ENCODE results near the gene CIAO3. TPM values are rescaled to one million over a fixed set of nuclear protein-coding genes. Genes with fewer than 3 reads are reported as not detected.

Gene CIAO3
- total RNA-seq, 1 donor from 2014 or later = 19.3 TPM

GRCh38 chr16:680967-681745 is 59.6 kb downstream of the CIAO3 start:
- TF ChIP-seq, protein P1, sequence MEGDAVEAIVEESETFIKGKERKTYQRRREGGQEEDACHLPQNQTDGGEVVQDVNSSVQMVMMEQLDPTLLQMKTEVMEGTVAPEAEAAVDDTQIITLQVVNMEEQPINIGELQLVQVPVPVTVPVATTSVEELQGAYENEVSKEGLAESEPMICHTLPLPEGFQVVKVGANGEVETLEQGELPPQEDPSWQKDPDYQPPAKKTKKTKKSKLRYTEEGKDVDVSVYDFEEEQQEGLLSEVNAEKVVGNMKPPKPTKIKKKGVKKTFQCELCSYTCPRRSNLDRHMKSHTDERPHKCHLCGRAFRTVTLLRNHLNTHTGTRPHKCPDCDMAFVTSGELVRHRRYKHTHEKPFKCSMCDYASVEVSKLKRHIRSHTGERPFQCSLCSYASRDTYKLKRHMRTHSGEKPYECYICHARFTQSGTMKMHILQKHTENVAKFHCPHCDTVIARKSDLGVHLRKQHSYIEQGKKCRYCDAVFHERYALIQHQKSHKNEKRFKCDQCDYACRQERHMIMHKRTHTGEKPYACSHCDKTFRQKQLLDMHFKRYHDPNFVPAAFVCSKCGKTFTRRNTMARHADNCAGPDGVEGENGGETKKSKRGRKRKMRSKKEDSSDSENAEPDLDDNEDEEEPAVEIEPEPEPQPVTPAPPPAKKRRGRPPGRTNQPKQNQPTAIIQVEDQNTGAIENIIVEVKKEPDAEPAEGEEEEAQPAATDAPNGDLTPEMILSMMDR (conservative IDR thresholded peaks at IDR 0.05; ENCODE audit: low read depth, low read length) = no peak
- H3K4me3 ChIP-seq (ENCODE audit: low read depth, low read length) = peak overlapping the region; percentile 84
- no peak for DNase-seq (ENCODE audit: low read depth)

DNA sequence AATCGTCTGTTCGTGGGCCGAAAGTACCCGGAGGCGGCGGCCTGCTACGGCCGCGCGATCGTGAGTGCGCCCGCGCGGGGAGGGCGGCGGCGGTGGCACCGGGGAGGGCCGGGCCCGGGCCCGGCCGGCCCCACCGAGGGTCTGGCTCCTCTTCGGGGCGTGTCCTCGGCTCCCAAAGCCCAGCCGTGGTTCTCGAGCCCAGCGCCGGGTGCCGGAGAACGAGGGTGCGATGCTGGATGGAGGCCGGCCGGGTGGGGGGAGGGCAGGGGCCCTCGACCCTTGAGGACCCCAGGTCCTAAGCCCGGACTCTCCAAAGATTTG is 60.2 kb downstream of the CIAO3 start:
- peak overlapping the region; percentile 84 for H3K4me3 ChIP-seq (ENCODE audit: low read depth, low read length)
- no peak for DNase-seq (ENCODE audit: low read depth)
- TF ChIP-seq, protein P1 (conservative IDR thresholded peaks at IDR 0.05; ENCODE audit: low read depth, low read length) = no peak

DNA sequence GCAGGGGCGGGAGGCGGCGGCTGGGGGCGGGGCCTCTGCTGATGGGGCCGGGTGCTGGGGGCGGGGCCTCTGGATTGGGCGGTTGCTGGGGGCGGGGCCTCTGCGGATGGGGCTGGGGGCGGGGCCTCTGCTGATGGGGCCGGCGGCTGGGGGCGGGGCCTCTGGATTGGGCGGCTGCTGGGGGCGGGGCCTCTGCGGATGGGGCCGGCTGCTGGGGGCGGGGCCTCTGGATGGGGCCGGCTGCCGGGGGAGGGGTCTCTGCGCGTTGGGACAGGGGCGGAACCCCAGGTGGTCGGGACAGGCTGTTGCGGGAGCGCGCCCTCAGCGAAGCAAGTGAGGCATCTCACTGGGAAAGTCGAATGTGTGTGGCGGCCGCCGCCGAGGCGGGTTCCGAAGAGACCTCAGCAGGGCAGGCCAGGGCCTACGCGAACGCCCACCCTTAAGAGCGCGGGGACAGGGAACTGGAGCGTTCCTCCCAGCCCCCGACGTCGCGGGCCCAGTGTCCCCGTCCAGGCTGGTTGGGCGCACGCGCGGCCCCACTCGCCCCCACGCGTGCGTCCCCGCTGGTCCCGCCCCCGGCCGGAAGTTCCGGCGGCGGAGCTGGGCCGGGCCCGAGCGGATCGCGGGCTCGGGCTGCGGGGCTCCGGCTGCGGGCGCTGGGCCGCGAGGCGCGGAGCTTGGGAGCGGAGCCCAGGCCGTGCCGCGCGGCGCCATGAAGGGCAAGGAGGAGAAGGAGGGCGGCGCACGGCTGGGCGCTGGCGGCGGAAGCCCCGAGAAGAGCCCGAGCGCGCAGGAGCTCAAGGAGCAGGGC is 60.8 kb downstream of the CIAO3 start, which contains the start of gene STUB1:
Gene STUB1 (plus strand): TSS at position 597 of the 811 bp plus-strand sequence. CDS start 116 bp downstream, at position 713.
- TF ChIP-seq, protein P1 (conservative IDR thresholded peaks at IDR 0.05; ENCODE audit: low read depth, low read length) = no peak
- peak within 1 kb of the TSS; percentile 84 for H3K4me3 ChIP-seq (ENCODE audit: low read depth, low read length)
- DNase-seq (ENCODE audit: low read depth) = no peak

Other genes with a start within 250 kb of the CIAO3 start
- 54.4 and 75.1 TPM in 2 replicates for gene CAPN15, start 213.3 kb downstream of the CIAO3 start, total RNA-seq
- not detected in 2 replicates for gene PRR35, start 180.6 kb downstream of the CIAO3 start, total RNA-seq
- gene NHLRC4, start 174.0 kb downstream of the CIAO3 start, total RNA-seq = 0.35 and 0.51 TPM in 2 replicates
- 45.3 and 60.9 TPM in 2 replicates for gene PIGQ, start 171.0 kb downstream of the CIAO3 start, total RNA-seq
- 9.9 and 16.6 TPM in 2 replicates for gene RAB40C, start 150.9 kb downstream of the CIAO3 start, total RNA-seq
- 0.07 TPM in 1 of 2 replicates, not detected in the other for gene WFIKKN1, start 110.0 kb downstream of the CIAO3 start, total RNA-seq
- gene METTL26, start 104.7 kb downstream of the CIAO3 start, total RNA-seq = 206 and 224 TPM in 2 replicates
- 58.2 and 70.3 TPM in 2 replicates for gene MCRIP2, start 99.2 kb downstream of the CIAO3 start, total RNA-seq
- 22.0 and 45.6 TPM in 2 replicates for gene WDR90, start 91.6 kb downstream of the CIAO3 start, total RNA-seq
- gene RHOT2, start 72.9 kb downstream of the CIAO3 start, total RNA-seq = 73.8 and 85.8 TPM in 2 replicates
- gene RHBDL1, start 65.3 kb downstream of the CIAO3 start, total RNA-seq = 0.43 and 1.2 TPM in 2 replicates
- gene STUB1, start 60.6 kb downstream of the CIAO3 start, total RNA-seq = 158 and 202 TPM in 2 replicates
- gene JMJD8, start 56.7 kb downstream of the CIAO3 start, total RNA-seq = 65.6 and 98.0 TPM in 2 replicates
- gene WDR24, start 50.6 kb downstream of the CIAO3 start, total RNA-seq = 10.1 and 16.3 TPM in 2 replicates
- gene FBXL16, start 35.2 kb downstream of the CIAO3 start, total RNA-seq = 0.07 and 0.46 TPM in 2 replicates
- 154 and 183 TPM in 2 replicates for gene METRN, start 25.9 kb downstream of the CIAO3 start, total RNA-seq
- gene ANTKMT, start 19.9 kb downstream of the CIAO3 start, total RNA-seq = 86.5 and 111 TPM in 2 replicates
- 1.9 and 4.9 TPM in 2 replicates for gene CCDC78, start 14.6 kb downstream of the CIAO3 start, total RNA-seq
- gene HAGHL, start 13.9 kb downstream of the CIAO3 start, total RNA-seq = 15.5 and 16.3 TPM in 2 replicates
- gene MSLN, start 19.7 kb upstream of the CIAO3 start, total RNA-seq = 8.2 and 29.7 TPM in 2 replicates
- gene RPUSD1, start 47.4 kb upstream of the CIAO3 start, total RNA-seq = 31.0 and 82.5 TPM in 2 replicates
- 41.0 and 49.7 TPM in 2 replicates for gene CHTF18, start 47.6 kb upstream of the CIAO3 start, total RNA-seq
- not detected in 2 replicates for gene GNG13, start 59.7 kb upstream of the CIAO3 start, total RNA-seq
- gene LMF1, start 230.0 kb upstream of the CIAO3 start, total RNA-seq = 2.6 and 8.2 TPM in 2 replicates
- not detected in 2 replicates for gene SOX8, start 240.8 kb upstream of the CIAO3 start, total RNA-seq